GM18505 (cell line): Measurements from ENCODE around the gene DDX51.

Source experiments
- ATAC-seq: cut with Tn5 transposase; IDR thresholded peaks from one replicate; pipeline ENCODE4 v1.9.1; 2021; ENCODE audit not compliant: unreplicated experiment
- POLR2A ChIP-seq: IDR thresholded peaks from 4 replicates; pipeline ENCODE4 v1.6.1; 2011; ENCODE audit warnings: borderline replicate concordance; ENCODE audit not compliant: insufficient read depth, insufficient read length; ENCODE audit errors: extremely low read depth

The DDX51 gene

DNA sequence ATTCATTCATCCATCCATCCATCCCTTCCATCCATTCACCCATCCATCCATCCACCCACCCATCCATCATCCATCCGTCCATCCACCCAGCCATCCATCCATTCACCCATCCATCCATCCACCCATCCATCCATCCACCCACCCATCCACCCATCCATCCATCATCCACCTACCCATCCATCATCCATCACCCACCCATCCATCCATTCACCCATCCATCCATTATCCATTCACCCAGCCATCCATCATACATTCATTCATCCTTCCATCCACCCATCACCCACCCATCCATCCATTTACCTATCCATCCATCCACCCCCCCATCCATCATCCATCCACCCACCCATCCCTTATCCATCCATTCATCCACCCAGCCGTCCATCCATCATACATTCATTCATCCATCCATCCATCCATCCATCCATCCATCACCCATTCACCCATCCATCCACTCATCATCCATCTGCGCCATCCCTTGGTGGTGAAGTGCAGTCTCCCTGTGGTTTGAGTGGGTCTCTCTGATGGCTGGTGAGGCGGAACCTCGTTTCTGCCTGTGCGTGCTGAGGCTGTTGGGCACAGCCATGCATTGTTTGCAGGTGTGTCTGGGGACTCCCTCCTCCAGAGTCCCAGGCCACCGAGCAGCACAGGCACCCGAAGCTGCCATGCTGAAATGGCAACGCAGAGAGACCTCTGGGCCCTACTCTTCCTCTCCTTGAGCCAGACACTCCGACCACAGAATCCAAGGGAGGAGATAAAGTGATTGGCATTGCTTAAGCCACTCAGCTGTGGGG is 22.9 kb upstream of the DDX51 start:
- ATAC-seq, result no peak
- TF ChIP-seq POLR2A, result no peak

DNA sequence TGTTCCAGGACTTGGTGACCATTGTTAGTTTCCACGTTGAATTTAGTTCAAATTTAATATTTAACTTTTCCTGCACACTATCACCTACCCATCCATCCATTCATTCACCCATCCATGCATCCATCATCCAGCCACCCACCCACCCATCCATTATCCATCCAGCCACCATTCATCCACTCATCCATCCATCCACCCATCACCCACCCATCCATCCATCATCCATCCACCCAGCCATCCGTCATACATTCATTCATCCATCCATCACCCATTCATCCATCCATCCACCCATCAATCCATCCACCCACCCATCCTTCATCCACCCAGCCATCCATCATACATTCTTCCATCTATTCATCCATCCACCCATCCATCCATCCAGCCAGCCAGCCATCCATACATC is 22.0 kb upstream of the DDX51 start:
- no peak for ATAC-seq

DNA sequence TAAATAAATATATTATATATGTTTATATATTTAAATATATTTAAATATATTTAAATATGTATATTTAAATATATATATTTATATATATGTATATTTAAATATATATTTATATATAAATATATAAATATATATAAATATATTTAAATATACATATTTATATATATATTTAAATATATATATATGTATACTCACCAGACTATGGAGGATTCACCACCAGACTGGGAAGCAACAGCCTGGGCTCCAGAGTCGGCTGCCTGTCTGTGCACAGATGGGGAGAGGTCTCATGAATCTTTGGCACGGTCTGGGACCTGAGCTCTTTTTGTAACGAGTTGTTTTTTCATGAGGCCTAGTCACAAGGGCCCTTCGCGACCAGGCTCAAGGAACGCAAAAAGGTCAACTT is 21.5 kb upstream of the DDX51 start:
- no peak for ATAC-seq
- no peak for TF ChIP-seq POLR2A

More for the DNA sequence above, 22.0 kb upstream of the DDX51 start:
- TF ChIP-seq POLR2A, result no peak

DNA sequence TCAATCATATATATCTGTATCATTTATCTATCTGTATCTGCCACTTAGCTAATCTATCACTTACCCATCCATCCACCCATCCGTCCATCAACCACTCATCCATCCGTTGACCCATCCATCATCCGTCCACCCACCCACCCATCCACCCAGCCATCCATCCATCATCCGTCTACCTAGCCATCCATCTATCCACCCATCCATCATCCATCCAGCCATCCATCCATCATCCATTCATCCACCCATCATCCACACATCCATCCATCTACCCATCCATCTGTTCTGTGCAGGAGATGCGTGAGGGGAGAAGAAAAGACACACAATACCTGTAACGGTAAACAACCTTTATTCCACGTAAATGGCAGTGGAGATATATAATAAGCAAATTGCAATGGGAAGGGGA is 20.3 kb upstream of the DDX51 start:
- no peak for TF ChIP-seq POLR2A
- ATAC-seq, result no peak

DNA sequence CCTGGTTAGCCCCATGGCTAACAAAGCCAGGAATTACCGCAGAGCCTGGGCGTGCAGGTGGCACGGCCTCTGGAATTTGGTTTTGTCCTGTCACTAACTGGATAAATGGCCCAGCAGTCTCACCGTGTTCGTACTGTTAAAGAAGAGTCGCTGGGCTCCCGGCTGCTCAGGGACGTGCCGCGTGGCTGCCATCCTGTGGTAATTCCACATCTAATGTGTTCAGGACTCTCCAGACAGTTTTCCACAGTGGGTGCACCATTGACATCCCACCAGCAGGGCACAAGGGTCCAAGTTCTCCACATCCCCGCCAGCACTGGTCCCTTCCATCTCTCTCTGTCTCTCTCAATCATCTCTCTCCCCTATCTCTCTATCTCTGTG is 19.8 kb upstream of the DDX51 start:
- TF ChIP-seq POLR2A, result no peak
- ATAC-seq, result no peak

DNA sequence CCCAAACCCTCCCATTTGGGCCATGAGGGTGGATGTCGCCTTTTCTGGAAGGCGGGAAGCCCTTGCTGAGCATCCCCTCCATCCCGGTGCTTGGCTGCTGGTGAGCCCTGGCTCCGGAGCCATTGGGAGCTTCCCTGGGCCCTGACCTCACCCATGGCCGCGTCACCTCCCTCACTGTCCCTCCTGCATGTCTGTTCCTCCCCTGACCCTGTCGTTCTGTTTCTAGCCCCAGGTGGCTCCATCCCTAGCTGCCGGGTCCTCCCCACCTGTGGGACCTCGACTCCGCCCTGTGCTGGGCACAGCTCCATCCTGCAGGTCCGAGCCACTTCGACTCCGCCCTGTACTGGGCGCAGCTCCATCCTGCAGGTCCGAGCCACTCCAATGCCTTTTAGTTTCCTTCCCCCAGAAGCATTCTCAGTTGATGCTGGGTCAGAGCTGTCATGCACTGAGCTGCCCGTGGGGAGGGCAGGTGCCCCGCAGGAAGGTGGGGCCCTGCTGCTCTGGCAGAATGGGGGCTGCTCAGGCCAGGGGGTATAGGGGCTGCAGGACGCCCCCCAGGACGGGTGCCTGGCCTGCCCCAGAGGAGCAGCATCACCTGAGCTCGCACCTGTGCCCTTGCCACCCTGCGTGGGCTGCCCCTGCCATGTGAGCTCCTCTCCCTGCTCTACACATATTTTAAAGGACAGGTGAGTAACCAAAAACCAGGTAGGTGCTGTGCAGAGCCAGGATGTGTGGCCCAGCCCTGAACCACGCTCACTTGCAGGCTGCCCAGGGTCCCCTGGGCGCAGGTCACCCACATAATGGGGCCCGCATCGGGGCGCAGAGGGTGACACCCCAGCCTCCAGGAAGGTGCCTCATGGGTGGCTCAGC is 19.2 kb upstream of the DDX51 start:
- TF ChIP-seq POLR2A, result no peak
- no peak for ATAC-seq

DNA sequence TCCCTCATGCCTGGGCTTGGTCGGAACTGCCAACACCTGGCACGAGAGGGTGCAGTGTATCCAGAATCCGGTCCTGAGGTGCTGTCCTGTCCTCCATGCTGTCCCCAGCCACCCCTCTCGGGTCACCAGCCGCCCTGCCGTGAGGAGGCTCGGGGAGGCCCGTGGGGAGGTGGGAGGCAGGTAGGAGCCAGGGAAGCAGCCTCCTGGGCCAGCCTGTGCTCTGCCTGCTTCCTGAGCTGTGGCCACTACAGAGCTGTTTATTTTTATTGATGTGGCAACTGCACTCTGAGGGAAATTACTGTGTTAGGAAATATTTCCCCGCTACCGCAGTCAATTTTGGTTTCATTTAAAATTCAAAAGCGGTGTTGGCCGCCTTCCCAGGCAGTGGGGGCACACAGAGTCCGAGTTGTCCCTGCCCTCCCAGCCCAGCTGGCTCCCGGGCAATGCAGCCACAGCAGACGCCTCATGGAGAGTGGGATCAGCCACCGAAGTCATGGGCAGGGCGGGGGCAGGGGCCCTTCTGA is 18.5 kb upstream of the DDX51 start:
- ATAC-seq, result no peak
- no peak for TF ChIP-seq POLR2A

DNA sequence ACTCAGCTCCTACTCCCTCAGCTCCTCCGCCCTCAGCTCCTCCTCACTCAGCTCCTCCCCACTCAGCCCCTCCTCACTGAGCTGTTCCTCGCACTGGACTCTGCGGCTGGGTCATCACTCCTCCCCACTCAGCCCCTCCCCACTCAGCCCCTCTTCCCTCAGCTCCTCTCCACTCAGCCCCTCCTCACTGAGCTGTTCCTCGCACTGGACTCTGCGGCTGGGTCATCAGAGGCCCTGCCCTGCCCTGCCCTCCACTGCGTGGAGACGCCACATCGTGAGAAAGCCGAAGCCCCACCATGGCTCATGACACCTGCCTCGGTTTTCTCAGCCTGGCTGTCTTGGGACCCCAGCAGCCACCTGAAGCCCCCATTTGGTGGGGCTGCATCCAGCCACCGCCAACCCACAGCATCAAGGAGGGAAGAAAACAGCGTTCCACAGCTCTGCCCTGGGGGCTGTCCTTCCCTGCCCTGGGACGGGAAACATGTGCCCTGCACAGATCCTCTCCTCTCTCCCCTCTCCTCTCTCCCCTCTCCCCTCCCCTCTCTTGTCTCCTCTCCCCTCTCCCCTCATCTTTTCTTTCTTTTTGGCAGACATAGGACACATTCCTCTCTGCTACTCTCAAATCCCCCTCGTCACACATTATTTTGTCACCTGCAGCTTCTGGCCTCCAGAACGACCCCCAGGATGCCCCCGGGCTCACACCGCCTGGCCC is 17.8 kb upstream of the DDX51 start:
- TF ChIP-seq POLR2A, result no peak
- ATAC-seq, result no peak

DNA sequence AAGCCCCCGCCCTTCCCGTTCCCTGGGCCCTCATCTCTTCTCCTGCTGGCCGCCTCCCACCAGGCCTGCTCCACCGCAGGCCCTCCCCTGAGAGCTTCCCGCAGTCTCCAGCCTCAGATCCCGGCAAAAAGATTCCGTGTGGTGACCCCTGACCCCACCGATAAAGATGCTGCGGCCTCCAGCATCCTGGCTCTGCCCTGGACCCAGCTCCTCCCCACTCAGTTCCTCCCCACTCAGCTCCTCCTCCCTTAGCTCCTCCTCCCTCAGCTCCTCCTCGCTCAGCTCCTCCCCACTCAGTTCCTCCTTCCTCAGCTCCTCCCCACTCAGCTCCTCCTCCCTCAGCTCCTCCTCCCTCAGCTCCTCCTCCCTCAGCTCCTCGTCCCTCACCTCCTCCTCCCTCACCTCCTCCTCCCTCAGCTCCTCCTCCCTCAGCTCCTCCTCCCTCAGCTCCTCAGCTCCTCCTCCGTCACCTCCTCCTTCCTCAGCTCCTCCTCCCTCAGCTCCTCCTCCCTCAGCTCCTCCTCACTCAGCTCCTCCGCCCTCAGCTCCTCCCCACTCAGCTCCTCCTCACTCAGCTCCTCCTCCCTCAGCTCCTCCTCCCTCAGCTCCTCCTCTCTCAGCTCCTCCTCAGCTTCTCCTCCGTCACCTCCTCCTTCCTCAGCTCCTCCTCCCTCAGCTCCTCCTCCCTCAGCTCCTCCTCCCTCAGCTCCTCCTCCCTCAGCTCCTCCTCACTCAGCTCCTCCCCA is 17.1 kb upstream of the DDX51 start:
- no peak for ATAC-seq
- TF ChIP-seq POLR2A, result no peak

DNA sequence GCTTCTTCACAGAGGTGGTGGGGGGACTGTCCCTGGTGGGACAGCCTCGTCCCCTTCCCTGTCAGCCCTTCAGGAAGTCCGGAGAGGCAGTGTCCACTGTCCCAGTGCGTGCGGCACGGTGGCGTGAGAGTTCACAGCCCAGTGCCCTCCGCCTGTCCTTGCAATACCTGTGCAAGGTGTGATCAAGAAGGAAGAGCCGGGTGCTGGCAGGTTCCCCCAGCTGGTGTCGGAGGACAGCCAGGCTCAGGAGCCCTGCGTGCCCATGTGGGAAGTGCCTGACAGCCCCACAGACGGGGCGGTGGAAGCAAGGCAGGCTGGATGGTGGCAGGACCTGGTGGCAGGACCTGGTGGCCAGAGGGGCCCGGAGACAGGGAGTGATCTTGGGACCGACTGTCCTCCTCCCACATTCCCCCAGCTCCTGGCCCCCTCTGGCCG is 16.5 kb upstream of the DDX51 start:
- no peak for ATAC-seq
- no peak for TF ChIP-seq POLR2A

DNA sequence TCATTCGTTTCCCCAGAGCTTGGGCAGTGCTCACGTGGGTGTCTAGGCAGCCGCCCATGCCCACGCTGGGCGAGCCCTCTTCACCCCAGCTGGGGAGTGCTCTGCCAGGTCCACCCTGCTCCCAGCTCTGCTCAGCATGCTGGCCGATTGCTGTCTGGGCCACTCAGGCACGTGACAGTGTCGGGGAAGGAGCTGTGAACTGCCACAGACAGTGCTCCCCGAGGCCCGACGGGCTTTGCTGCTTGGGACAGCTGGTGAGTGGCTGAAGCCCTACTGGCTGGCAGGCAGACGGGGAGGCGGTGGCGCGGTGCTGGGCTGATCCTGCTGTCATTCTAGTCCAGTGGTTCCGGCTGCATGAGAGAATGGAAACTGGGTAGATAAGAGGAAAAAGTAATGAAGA is 15.9 kb upstream of the DDX51 start:
- no peak for ATAC-seq
- no peak for TF ChIP-seq POLR2A

DNA sequence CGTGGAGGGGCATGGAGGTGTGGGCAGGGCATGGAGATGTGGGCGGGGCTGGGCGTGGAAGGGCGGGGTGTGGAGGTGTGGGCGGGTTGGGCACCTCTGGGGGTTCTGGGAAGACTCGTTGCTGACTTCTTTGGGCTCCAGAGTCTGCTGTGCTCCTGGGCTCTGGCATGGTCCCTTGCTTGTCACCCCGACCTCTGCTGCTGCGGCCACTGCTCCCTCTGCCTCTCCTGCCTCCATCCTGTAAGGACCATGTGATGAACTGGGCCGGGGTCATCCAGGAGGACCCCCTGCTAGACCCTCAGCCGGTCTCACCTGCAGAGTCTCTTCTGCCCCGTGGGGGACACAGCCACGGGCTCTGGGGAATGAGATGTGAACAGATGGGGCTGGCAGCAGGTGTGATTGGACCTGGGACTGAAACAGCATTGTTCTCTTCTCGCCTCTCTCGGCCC is 15.5 kb upstream of the DDX51 start:
- no peak for ATAC-seq
- TF ChIP-seq POLR2A, result no peak
